NB4 (cell line): Measurements from ENCODE around the gene EFCAB6.

Experiments used
- DNase-seq: peaks from one replicate; pipeline ENCODE4 v3.0.0; 2010; ENCODE audit warnings: low read depth
- H3K4me3 ChIP-seq: one replicate; pipeline ENCODE4 v1.5.1; 2011; ENCODE audit warnings: mild to moderate bottlenecking, low read depth, low read length, moderate library complexity
- MYC ChIP-seq: IDR thresholded peaks from 2 replicates; pipeline ENCODE4 v1.6.1; 2011; ENCODE audit warnings: low read depth, low read length
- POLR2A ChIP-seq: IDR thresholded peaks from 2 replicates; pipeline ENCODE4 v1.6.1; 2011; ENCODE audit warnings: mild to moderate bottlenecking; ENCODE audit not compliant: insufficient read length; ENCODE audit errors: extremely low read depth
- TF ChIP-seq, protein P1 (sequence below): IDR thresholded peaks from one replicate; pipeline ENCODE4 v1.5.1; 2012; ENCODE audit warnings: low read depth, low read length
- TF ChIP-seq, protein P2 (sequence below): IDR thresholded peaks from 2 replicates; pipeline ENCODE4 v1.6.1; 2011; ENCODE audit warnings: low read depth, low read length

Gene EFCAB6

DNA sequence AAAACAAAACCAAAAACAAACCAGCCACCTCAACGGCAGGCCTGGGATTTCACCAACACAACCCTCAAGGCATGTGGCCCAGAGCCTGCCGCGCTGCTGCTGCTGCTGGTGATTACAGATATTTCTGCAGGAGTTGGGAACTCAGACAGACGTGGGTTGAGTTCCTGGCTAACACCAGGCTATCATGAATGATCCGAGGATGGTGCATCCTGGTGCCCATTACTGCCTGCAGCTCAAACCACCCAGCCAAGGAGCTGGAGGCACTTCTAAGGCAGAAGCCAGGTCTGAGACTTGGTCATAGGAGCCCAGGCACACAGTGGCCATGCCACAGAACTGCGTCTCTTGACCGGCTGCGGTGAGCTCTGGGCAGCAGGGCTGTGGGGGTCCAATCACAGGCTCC is 248.5 kb downstream of the EFCAB6 start:
- no peak for DNase-seq
- H3K4me3 ChIP-seq = no peak overlapping the region
- TF ChIP-seq POLR2A (no peak), MYC (no peak)
- TF ChIP-seq, protein P1, sequence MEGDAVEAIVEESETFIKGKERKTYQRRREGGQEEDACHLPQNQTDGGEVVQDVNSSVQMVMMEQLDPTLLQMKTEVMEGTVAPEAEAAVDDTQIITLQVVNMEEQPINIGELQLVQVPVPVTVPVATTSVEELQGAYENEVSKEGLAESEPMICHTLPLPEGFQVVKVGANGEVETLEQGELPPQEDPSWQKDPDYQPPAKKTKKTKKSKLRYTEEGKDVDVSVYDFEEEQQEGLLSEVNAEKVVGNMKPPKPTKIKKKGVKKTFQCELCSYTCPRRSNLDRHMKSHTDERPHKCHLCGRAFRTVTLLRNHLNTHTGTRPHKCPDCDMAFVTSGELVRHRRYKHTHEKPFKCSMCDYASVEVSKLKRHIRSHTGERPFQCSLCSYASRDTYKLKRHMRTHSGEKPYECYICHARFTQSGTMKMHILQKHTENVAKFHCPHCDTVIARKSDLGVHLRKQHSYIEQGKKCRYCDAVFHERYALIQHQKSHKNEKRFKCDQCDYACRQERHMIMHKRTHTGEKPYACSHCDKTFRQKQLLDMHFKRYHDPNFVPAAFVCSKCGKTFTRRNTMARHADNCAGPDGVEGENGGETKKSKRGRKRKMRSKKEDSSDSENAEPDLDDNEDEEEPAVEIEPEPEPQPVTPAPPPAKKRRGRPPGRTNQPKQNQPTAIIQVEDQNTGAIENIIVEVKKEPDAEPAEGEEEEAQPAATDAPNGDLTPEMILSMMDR = no peak
- TF ChIP-seq, protein P2, sequence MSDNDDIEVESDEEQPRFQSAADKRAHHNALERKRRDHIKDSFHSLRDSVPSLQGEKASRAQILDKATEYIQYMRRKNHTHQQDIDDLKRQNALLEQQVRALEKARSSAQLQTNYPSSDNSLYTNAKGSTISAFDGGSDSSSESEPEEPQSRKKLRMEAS = no peak

DNA sequence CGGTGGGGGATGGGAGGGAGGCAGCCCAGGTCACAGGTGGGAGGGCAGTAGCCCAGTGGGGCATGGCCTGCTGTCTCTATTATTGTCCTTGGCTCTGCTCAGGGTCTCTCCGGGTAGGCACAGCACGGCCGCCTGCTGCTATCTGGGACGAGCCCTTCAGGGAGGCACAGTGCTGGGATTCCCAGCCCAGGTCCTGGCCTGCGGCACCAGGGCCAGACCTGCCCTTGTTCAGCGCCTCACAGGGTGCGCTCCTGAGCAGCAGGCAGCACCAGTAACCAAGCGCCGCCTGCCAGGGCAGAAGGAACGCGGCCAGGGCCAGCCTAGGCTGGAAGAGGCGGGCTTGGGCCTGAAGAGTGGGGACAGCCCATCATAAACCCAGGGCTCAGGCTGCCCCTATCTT is 249.3 kb downstream of the EFCAB6 start:
- no peak for DNase-seq
- TF ChIP-seq, protein P1 = no peak
- TF ChIP-seq POLR2A = no peak
- TF ChIP-seq MYC = no peak
- no peak overlapping the region for H3K4me3 ChIP-seq

DNA sequence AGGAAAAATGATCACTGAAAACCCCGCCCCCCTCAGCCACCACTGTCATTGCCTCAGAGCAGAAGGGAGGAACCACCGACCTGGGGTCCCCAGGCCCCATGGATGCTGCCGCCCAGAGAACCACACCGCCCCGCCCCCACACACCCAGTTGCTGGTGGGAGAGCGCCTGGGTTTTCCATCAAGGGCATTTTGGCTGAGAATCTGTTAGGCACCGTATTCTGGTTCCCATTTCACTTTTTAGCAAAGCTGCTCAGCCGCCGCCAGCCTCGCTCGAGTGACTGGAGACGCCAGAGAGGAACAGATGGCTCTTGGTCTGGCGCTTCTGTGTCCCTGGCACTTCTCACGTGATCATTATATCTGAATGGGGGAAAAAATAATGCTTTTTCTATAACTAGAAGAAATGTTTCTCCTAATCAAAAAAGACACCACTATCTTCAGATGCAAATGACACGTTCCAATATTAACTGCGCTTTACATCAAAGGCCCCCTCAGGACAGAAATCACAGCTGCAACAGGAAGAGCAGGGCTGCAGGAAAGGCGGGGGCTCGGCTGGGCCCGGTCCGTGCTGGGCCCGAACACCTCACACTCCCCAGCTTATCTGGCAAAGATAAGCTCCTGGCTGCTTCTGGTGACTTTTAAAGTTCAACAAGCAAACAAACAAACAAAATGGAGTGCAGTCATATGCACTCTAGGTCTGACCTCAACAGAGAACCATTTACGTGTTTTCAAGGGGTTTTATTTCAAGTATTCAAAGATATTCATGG is 250.5 kb downstream of the EFCAB6 start:
- no peak overlapping the region for H3K4me3 ChIP-seq
- DNase-seq = no peak
- TF ChIP-seq POLR2A = no peak
- TF ChIP-seq, protein P2 = no peak
- TF ChIP-seq, protein P1 = no peak
- TF ChIP-seq MYC = no peak

DNA sequence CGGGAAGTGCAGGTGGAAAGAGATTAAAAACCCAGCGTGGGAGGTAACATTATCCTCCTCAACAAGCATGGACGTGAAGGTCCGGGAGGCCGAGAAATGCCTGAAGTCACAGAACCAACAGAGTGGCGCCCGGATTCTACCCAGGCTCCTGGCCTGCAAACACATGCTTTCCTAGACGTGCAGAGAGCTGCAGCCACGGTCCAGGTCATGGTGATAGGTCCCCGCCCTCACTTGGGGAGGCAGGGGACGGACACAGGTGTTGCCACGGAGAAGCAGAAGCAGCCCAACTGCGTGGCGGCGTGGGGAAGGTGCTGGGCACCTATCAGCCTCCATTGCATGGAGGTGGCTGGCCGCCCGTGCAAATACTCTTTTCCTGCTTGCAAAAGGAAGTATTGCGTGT is 251.5 kb downstream of the EFCAB6 start:
- TF ChIP-seq, protein P1 = no peak
- TF ChIP-seq MYC = no peak
- no peak for TF ChIP-seq POLR2A
- TF ChIP-seq, protein P2 = no peak
- DNase-seq = no peak
- no peak overlapping the region for H3K4me3 ChIP-seq

DNA sequence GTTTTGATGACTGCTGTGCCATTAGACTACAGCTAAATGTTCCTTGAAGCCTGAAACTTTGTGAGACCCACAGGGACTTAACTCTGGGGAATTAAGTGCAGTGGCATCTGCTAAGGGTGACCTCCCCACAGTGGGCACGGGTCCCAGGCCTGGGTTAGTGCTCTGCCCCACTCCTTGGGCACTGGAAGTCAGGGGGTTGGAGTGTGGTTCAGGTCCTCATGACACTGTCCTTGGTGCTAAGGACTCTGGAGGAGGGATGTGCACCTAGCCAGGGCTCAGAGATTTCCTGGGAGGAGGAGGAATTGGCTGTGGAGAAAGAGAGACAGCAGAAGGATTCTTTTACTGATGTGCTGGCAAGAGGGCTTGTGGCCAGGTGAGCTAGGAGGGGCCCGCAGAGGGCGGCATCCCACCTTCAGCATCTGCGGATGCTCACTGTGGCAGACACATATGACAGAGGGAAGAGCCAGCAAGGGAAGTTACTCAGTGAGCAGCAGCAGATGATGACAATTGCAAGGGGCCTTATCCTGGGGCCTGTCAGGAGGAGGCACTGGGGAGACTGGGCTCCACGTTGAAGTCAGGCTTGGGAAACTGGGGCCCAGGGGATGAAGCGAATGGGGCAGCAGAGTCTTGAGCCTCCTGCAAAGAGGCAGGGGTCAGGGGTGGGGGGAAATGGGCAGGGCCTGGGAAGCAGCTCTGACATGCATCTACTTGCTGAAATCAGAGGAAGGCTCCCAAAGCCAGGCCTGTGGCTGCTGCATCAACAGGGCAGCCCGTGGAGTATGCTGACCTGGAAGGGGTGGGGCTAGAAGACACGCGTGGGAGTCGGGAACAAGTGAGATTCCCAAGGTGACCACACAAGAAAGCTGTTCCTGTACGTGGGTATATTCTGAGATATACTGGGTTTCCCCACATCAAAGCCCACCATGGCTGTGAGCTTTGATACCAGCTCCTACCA is 256.3 kb downstream of the EFCAB6 start:
- no peak overlapping the region for H3K4me3 ChIP-seq
- no peak for TF ChIP-seq POLR2A
- TF ChIP-seq MYC = no peak
- TF ChIP-seq, protein P2 = no peak
- TF ChIP-seq, protein P1 = no peak
- DNase-seq = no peak
